SK-N-SH treated with all-trans-retinoic acid at 6 μM for 48 hours (cell line): ENCODE data around the gene GRIK3.

Source experiments
- ATAC-seq: fragments of 200-7000 bp; cut with Tn5 transposase; 3 replicates; pipeline ENCODE4 v1.9.1; 2020; ENCODE audit warnings: mild to moderate bottlenecking, moderate library complexity
- ARNTL ChIP-seq: fragments of 450-650 bp; formaldehyde crosslinking; IDR thresholded peaks from 2 replicates; pipeline ENCODE4 v1.5.0; 2020; ENCODE audit warnings: low read depth, mild to moderate bottlenecking, moderate library complexity, borderline replicate concordance
- BACH2 ChIP-seq: fragments of 250-450 bp; sonication (Bioruptor Pico); IDR thresholded peaks from 2 replicates; pipeline ENCODE4 v1.9.0; 2021; ENCODE audit warnings: mild to moderate bottlenecking, borderline replicate concordance
- CSDC2 ChIP-seq: fragments of 250-450 bp; sonication (Bioruptor Pico); IDR thresholded peaks from 2 replicates; pipeline ENCODE4 v1.5.0; 2020; ENCODE audit warnings: mild to moderate bottlenecking, moderate library complexity
- CSRNP3 ChIP-seq: fragments of 250-450 bp; sonication (Bioruptor Pico); IDR thresholded peaks from 2 replicates; pipeline ENCODE4 v1.5.1; 2021; ENCODE audit warnings: mild to moderate bottlenecking, moderate library complexity
- GLIS3 ChIP-seq: fragments of 250-450 bp; sonication (Bioruptor Pico); IDR thresholded peaks from 2 replicates; pipeline ENCODE4 v1.5.0; 2020; ENCODE audit warnings: mild to moderate bottlenecking, moderate library complexity
- ISL1 ChIP-seq: fragments of 250-450 bp; sonication (Bioruptor Pico); IDR thresholded peaks from 2 replicates; pipeline ENCODE4 v2.1.2; 2022; ENCODE audit warnings: mild to moderate bottlenecking, moderate library complexity
- OSR1 ChIP-seq: fragments of 250-450 bp; sonication (Bioruptor Pico); IDR thresholded peaks from 2 replicates; pipeline ENCODE4 v1.8.0; 2022; ENCODE audit warnings: moderate library complexity, mild to moderate bottlenecking, inconsistent platforms
- POU6F1 ChIP-seq: fragments of 250-450 bp; sonication (Bioruptor Pico); IDR thresholded peaks from 2 replicates; pipeline ENCODE4 v1.8.0; 2021; ENCODE audit warnings: low read depth, mild to moderate bottlenecking, moderate library complexity, borderline replicate concordance
- PPARA ChIP-seq: fragments of 250-450 bp; sonication (Bioruptor Pico); IDR thresholded peaks from 2 replicates; pipeline ENCODE4 v1.5.0; 2020; ENCODE audit warnings: mild to moderate bottlenecking, borderline replicate concordance
- RARB ChIP-seq: fragments of 250-450 bp; sonication (Bioruptor Pico); IDR thresholded peaks from 2 replicates; pipeline ENCODE4 v1.8.0; 2021; ENCODE audit warnings: mild to moderate bottlenecking, moderate library complexity
- SNAI2 ChIP-seq: fragments of 250-450 bp; sonication (Bioruptor Pico); IDR thresholded peaks from 2 replicates; pipeline ENCODE4 v1.5.0; 2020; ENCODE audit warnings: mild to moderate bottlenecking, moderate library complexity
- TOX ChIP-seq: fragments of 250-450 bp; sonication (Bioruptor Pico); IDR thresholded peaks from 2 replicates; pipeline ENCODE4 v1.8.0; 2021; ENCODE audit warnings: mild to moderate bottlenecking, moderate library complexity, borderline replicate concordance
- ZC3H10 ChIP-seq: fragments of 250-450 bp; sonication (Bioruptor Pico); IDR thresholded peaks from 2 replicates; pipeline ENCODE4 v1.5.1; 2021; ENCODE audit warnings: mild to moderate bottlenecking, moderate library complexity
- ZFP3 ChIP-seq: fragments of 250-450 bp; sonication (Bioruptor Pico); IDR thresholded peaks from 2 replicates; pipeline ENCODE4 v1.5.0; 2020; ENCODE audit warnings: mild to moderate bottlenecking, moderate library complexity
- ZFP30 ChIP-seq: fragments of 450-650 bp; formaldehyde crosslinking; IDR thresholded peaks from 2 replicates; pipeline ENCODE4 v1.5.0; 2022; ENCODE audit warnings: mild to moderate bottlenecking, moderate library complexity
- ZNF565 ChIP-seq: fragments of 450-650 bp; formaldehyde crosslinking; conservative IDR thresholded peaks from 2 replicates; pipeline ENCODE4 v1.5.0; 2020; ENCODE audit warnings: low read depth, mild to moderate bottlenecking, moderate library complexity
- ZNF70 ChIP-seq: fragments of 450-650 bp; formaldehyde crosslinking; IDR thresholded peaks from 2 replicates; pipeline ENCODE4 v1.5.0; 2020; ENCODE audit warnings: mild to moderate bottlenecking, moderate library complexity
- TF ChIP-seq, protein P1 (sequence below): fragments of 250-450 bp; sonication (Bioruptor Pico); IDR thresholded peaks from 2 replicates; pipeline ENCODE4 v1.5.1; 2020; ENCODE audit warnings: low read depth, mild to moderate bottlenecking, moderate library complexity
- TF ChIP-seq, protein P2 (sequence below): fragments of 250-450 bp; sonication (Bioruptor Pico); IDR thresholded peaks from 2 replicates; pipeline ENCODE4 v1.5.0; 2020; ENCODE audit warnings: mild to moderate bottlenecking, moderate library complexity
- TF ChIP-seq, protein P3 (sequence below): fragments of 250-450 bp; sonication (Bioruptor Pico); IDR thresholded peaks from 2 replicates; pipeline ENCODE4 v1.8.0; 2020; ENCODE audit warnings: mild to moderate bottlenecking, moderate library complexity, borderline replicate concordance

The GRIK3 gene

GRCh38 chr1:37035796-37036666 lies 1.7 kb upstream of the GRIK3 start:
- TF ChIP-seq ZC3H10 (CRISPR knock-in tag) (no peak), ZFP3 (no peak), BACH2 (CRISPR knock-in tag) (no peak), RARB (CRISPR knock-in tag) (no peak), POU6F1 (CRISPR knock-in tag) (no peak), ZNF70 (CRISPR knock-in tag) (no peak), OSR1 (no peak), SNAI2 (CRISPR knock-in tag) (no peak), ZFP30 (CRISPR knock-in tag) (no peak), CSRNP3 (CRISPR knock-in tag) (no peak), TOX (CRISPR knock-in tag) (no peak), ZNF565 (CRISPR knock-in tag) (no peak), ARNTL (CRISPR knock-in tag) (no peak), CSDC2 (CRISPR knock-in tag) (no peak), GLIS3 (no peak), PPARA (CRISPR knock-in tag) (no peak)
- TF ChIP-seq, protein P1, sequence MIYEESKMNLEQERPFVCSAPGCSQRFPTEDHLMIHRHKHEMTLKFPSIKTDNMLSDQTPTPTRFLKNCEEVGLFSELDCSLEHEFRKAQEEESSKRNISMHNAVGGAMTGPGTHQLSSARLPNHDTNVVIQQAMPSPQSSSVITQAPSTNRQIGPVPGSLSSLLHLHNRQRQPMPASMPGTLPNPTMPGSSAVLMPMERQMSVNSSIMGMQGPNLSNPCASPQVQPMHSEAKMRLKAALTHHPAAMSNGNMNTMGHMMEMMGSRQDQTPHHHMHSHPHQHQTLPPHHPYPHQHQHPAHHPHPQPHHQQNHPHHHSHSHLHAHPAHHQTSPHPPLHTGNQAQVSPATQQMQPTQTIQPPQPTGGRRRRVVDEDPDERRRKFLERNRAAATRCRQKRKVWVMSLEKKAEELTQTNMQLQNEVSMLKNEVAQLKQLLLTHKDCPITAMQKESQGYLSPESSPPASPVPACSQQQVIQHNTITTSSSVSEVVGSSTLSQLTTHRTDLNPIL (CRISPR knock-in tag) = no peak
- TF ChIP-seq, protein P2, sequence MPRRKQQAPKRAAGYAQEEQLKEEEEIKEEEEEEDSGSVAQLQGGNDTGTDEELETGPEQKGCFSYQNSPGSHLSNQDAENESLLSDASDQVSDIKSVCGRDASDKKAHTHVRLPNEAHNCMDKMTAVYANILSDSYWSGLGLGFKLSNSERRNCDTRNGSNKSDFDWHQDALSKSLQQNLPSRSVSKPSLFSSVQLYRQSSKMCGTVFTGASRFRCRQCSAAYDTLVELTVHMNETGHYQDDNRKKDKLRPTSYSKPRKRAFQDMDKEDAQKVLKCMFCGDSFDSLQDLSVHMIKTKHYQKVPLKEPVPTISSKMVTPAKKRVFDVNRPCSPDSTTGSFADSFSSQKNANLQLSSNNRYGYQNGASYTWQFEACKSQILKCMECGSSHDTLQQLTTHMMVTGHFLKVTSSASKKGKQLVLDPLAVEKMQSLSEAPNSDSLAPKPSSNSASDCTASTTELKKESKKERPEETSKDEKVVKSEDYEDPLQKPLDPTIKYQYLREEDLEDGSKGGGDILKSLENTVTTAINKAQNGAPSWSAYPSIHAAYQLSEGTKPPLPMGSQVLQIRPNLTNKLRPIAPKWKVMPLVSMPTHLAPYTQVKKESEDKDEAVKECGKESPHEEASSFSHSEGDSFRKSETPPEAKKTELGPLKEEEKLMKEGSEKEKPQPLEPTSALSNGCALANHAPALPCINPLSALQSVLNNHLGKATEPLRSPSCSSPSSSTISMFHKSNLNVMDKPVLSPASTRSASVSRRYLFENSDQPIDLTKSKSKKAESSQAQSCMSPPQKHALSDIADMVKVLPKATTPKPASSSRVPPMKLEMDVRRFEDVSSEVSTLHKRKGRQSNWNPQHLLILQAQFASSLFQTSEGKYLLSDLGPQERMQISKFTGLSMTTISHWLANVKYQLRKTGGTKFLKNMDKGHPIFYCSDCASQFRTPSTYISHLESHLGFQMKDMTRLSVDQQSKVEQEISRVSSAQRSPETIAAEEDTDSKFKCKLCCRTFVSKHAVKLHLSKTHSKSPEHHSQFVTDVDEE (CRISPR knock-in tag) = no peak
- ATAC-seq = no peak

DNA sequence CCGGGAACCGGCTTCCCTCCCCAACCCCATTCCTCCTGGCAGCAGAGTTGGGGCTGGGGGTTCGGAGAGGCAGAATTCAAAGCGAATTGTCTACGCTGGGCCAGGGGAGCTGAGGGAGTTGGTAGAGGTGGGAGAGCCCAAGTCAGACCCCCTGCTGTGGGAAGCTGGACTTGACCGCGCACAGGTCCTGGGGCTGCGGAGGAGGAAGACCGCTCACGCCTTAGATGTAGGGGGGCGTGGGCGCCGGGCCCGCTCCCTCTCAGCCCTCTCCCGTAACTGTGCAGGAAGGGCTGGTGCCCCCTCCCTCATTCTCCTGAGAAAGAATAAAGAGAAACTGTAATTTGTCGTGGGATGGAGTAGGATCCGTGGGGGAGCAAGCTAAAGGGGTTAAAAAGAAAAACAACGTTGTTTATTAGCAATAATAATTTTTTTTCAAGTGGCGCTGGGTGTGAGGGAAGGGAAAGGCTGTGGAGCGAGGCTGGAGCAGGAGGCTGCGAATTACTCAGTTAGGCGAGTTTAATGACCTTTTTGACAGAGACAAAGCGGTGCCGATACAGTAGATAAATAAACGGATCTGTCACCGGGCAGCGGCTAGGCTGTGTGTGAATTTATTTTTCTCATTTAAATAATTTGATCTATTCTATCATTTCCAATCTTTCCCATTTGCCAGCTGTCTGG lies 838 bp upstream of the GRIK3 start:
- ATAC-seq = no peak
- TF ChIP-seq ARNTL (CRISPR knock-in tag) (no peak), ZC3H10 (CRISPR knock-in tag) (no peak), ZNF565 (CRISPR knock-in tag) (no peak)

GRCh38 chr1:37033355-37034101 lies 787 bp downstream of the GRIK3 start:
- ATAC-seq = no peak
- TF ChIP-seq TOX (CRISPR knock-in tag) = no peak
- no peak for TF ChIP-seq CSRNP3 (CRISPR knock-in tag)
- no peak for TF ChIP-seq OSR1
- no peak for TF ChIP-seq SNAI2 (CRISPR knock-in tag)
- TF ChIP-seq GLIS3 = no peak
- TF ChIP-seq ARNTL (CRISPR knock-in tag) = no peak
- no peak for TF ChIP-seq RARB (CRISPR knock-in tag)
- TF ChIP-seq, protein P1 (CRISPR knock-in tag) = no peak
- TF ChIP-seq ISL1 = no peak
- TF ChIP-seq ZNF70 (CRISPR knock-in tag) = no peak
- TF ChIP-seq, protein P3, sequence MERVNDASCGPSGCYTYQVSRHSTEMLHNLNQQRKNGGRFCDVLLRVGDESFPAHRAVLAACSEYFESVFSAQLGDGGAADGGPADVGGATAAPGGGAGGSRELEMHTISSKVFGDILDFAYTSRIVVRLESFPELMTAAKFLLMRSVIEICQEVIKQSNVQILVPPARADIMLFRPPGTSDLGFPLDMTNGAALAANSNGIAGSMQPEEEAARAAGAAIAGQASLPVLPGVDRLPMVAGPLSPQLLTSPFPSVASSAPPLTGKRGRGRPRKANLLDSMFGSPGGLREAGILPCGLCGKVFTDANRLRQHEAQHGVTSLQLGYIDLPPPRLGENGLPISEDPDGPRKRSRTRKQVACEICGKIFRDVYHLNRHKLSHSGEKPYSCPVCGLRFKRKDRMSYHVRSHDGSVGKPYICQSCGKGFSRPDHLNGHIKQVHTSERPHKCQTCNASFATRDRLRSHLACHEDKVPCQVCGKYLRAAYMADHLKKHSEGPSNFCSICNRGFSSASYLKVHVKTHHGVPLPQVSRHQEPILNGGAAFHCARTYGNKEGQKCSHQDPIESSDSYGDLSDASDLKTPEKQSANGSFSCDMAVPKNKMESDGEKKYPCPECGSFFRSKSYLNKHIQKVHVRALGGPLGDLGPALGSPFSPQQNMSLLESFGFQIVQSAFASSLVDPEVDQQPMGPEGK (CRISPR knock-in tag) = no peak
